Pulmonary artery endothelial cell (primary cell): ENCODE data around the gene SNCG. TPM values are rescaled to one million over a fixed set of nuclear protein-coding genes. Genes with fewer than 3 reads are reported as not detected.
A peak's percentile ranks its signal among the peaks of the same experiment; 100 is the strongest.
"Not testable (repeated sequence)": the region's sequence is repeated elsewhere in the genome, so short reads cannot be mapped to it uniquely, and the experiment has no call there.

Experiments
- DNase-seq: peaks from one replicate; pipeline ENCODE4 v3.0.0-alpha.2; 2011; ENCODE audit warnings: low read depth, low spot score
- total RNA-seq: library from RNA; depleted of rRNA; stranded (reverse); fragments of >200 nt; gene quantifications from 2 replicates; pipeline ENCODE4 v1.2.3, GENCODE V29; 2014

Gene SNCG
- total RNA-seq, 1 donor from 2014 or later = 45.0 TPM

DNA sequence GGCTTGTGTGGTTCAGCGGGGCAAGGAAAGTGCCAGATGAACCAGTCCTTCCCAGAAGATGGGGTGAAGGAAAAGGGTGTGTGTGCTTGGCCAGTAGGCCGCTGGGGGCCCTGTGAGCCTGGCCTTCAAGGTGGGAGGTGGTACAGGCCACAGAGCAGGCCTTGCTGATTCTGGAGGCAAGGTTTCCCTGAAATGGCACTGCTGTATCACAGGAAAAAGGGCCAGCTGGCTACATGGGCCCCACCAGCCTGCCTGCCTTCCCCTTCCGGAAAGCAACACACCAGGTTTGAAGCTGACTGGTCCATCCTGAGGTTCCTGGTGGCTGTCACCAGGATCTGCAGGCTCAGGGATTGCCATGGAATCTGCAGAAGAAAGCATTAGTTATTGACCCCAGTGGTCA lies 13.5 kb upstream of the SNCG start:
- no peak for DNase-seq

GRCh38 chr10:86945361-86946212 lies 12.8 kb upstream of the SNCG start:
- DNase-seq = no peak

- DNase-seq = no peak
These were observed 11.9 kb upstream of the SNCG start for GRCh38 chr10:86946213-86947155.

- not testable (repeated sequence) for DNase-seq
These were observed 10.6 kb upstream of the SNCG start for GRCh38 chr10:86947806-86948205.

GRCh38 chr10:86950349-86950748 lies 8.1 kb upstream of the SNCG start:
- DNase-seq = no peak

DNA sequence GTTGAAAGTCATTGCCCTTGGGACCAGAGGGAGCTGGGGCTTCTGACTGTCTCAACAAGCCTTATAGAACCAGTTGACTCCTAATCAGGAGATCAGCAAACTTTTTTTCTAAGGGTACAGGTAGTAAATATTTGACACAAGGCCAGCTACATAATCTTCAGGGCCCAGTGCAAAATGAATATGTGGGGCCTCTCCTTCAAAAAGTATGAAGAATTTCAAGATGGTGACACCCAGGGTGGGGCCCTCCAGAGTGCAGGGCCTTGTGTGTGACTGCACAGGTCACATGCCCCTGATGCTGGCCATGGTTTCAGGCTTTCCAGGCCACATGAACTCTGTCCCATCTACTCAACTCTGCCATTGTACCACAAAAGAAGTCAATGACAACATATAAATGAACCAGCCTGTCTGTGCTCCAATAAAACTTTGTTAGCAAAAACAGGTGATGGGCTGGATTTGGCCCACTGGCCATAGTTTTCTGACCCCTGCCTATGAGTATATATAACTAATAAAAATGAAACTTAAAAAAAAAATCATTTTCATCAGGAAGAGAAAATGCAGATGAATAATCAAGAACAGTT lies 7.1 kb upstream of the SNCG start:
- no peak for DNase-seq

- no peak for DNase-seq
These were observed 6.3 kb upstream of the SNCG start for GRCh38 chr10:86952106-86952505.

GRCh38 chr10:86952697-86953096 lies 5.7 kb upstream of the SNCG start:
- not testable (repeated sequence) for DNase-seq

- DNase-seq = peak; percentile 71
These were observed 4.4 kb upstream of the SNCG start for GRCh38 chr10:86953747-86954680.

- DNase-seq = no peak
These were observed 3.5 kb upstream of the SNCG start for GRCh38 chr10:86954681-86955500.

GRCh38 chr10:86955501-86956194 lies 2.8 kb upstream of the SNCG start:
- DNase-seq = no peak

DNA sequence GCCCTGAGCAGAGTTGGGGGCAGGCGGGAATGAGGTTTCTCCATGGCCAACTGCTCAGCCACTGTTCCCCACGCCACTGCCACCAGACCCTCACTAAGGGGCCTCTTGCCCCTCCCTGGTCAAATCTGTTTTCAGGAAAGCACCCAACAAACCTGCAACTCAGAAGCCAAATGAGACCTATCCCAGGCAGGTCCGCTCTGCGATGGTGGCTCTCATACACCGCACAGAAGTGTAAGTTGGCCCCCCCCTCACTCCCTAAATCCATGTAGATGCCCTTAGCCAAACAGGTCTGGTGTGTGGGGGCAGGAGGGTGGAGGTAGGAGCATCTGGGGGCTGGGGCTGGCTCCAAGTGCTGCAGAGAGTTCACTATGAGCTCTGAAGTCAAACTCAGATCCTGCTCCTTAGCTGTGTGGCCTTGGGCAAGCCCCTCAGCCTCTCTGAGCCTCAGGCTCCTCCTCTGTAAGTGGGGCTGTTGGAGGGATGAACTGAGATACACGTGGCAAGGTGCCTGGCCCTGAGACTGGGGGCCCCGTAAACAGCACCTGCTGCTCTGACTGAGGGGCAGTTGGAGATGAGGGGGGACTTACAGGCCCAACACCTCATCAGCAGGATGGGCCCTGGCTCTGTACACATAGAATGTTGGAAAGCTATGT lies 2.1 kb upstream of the SNCG start:
- DNase-seq = no peak

DNA sequence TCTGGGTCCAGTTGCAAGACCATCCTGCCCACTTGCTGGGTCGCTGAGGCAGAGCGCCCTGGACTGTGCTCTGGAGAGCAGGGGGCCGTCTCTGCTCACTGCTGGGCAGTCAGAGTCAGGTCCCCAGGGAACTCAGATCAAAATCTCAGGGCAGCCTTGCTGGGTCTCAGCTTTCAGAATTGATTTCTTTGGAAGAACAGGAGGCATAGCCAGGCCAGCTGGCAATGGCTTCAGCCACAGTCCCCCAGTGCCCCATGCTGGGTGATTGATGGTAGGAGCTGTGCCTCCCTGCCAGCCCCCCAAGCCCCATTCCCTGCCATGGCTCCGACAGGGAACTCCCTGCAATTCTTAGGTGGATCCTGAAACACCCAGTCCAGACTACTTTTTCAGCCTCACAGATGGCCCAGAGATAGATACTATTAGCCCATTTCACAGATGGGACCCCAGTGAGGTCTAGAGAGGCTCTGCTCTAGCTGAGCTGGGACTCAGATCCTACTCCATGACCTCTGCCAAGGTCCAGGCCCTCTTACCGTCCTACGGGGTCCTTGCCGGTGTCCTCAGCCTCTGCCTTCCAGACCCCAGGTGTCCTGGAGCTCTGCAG lies 1.5 kb upstream of the SNCG start:
- DNase-seq = no peak

GRCh38 chr10:86957471-86958115 lies 806 bp upstream of the SNCG start, which contains the start of gene MMRN2:
TSS of gene MMRN2 (minus strand) at chr10:86957615. CDS start at chr10:86957541, 74 bp downstream.
- DNase-seq = peak; percentile 71

DNA sequence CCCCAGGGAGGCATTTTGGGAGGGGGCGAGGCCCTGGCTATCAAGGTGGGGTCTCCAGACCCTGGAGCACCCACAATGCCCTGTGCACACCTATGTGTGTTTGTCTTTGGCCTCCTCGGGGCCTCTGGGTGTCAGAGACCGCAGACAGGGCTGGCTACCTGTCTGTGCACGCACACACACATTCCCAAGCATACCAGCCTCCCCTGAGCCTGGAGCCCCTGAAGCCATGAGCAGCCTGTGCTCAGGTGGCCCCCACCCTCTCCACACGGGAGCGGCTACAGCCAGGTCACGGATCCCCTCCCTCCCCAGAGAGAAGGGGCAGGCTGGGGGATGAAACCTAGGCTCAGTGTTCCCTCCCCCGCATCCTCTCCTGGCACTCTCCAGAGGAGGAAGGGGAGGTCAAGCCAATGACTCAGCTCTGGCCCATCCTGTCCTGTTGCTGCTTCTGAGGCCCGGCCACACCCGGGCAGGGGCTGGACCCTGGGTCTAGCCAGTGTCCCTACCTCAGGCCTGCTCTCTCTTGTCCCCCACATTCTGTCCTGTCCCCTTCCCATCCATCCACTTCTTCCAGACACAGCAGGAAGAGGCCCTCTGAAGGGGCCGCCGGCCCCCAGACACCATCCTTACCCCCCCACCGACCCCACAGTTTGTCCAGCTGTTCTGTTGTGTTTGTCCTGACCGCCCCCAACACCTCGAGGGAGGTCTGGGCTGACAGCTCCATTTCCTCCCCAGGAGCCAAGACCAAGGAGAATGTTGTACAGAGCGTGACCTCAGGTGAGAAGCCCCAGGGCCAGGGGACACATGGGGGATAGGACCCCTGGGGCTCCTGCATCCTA lies 720 bp downstream of the SNCG start:
- no peak for DNase-seq

DNA sequence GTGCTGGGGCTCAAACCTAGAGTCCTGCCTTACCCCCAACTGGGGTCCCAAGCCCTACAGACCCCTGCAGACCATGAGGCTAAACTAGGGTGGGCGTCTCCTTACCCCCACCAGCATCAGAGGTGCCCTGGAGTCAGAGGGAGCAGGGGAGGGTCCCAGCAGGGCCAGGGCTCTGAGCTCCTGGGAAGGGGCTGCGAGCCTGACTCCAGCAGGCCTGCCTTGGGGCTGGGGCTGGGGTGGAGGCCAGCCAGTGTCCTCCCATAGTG lies 1.3 kb downstream of the SNCG start:
- DNase-seq = no peak
